GM12875 (cell line): ENCODE results near the gene NOLC1.
"Not testable (repeated sequence)": the region's sequence is repeated elsewhere in the genome, so short reads cannot be mapped to it uniquely, and the experiment has no call there.

Experiments used
- H3K4me3 ChIP-seq: one replicate; pipeline ENCODE4 v1.5.1; 2011; ENCODE audit warnings: low read depth, low read length, control low read depth
- TF ChIP-seq, protein P1 (sequence below): IDR thresholded peaks from 2 replicates; pipeline ENCODE4 v1.5.1; 2011; ENCODE audit warnings: low read depth, mild to moderate bottlenecking, control low read depth, inconsistent platforms, low read length, moderate library complexity, borderline replicate concordance; ENCODE audit not compliant: insufficient read depth

Gene NOLC1

GRCh38 chr10:102184606-102185005 is 32.4 kb downstream of the NOLC1 start:
- H3K4me3 ChIP-seq, result no peak overlapping the region
- TF ChIP-seq, protein P1, sequence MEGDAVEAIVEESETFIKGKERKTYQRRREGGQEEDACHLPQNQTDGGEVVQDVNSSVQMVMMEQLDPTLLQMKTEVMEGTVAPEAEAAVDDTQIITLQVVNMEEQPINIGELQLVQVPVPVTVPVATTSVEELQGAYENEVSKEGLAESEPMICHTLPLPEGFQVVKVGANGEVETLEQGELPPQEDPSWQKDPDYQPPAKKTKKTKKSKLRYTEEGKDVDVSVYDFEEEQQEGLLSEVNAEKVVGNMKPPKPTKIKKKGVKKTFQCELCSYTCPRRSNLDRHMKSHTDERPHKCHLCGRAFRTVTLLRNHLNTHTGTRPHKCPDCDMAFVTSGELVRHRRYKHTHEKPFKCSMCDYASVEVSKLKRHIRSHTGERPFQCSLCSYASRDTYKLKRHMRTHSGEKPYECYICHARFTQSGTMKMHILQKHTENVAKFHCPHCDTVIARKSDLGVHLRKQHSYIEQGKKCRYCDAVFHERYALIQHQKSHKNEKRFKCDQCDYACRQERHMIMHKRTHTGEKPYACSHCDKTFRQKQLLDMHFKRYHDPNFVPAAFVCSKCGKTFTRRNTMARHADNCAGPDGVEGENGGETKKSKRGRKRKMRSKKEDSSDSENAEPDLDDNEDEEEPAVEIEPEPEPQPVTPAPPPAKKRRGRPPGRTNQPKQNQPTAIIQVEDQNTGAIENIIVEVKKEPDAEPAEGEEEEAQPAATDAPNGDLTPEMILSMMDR, result no peak

- no peak overlapping the region for H3K4me3 ChIP-seq
- TF ChIP-seq, protein P1, result no peak
Observed at GRCh38 chr10:102185272-102185671, 33.1 kb downstream of the NOLC1 start.

- TF ChIP-seq, protein P1, result no peak
- no peak overlapping the region for H3K4me3 ChIP-seq
Observed at GRCh38 chr10:102185811-102186527, 33.8 kb downstream of the NOLC1 start.

DNA sequence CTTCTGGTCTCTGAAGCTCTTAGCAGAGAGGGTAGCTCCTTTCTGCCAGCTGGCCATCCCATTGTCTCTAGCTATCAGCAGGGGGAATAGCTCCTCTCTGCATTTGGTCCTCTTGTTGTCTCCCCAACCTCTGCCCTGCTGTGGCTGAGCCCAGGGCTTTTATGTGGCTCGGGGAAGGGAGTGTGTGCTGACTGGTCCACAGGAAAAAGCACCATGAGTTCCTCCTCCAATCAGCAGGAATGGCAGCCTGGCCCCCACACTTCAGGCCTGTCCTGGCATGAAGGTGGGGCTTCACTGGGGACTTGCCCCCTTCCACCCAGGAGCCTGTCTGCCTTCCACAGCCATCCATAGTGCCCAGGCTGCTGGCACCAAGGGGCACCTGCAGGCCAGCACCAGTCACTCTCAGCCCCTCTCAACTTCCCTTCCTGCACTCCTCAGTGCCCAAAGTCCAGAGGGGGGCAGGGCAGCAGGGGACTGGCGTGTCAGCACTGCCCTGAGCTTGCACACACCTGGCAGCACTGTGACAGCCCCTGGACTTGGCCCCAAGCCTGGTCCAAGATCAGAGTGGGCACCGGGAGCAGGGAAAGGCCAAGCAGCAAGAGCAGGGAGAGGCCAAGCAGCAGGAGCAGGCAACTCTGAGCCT is 36.2 kb downstream of the NOLC1 start:
- TF ChIP-seq, protein P1, result no peak
- H3K4me3 ChIP-seq, result no peak overlapping the region

GRCh38 chr10:102188941-102189898 is 37.0 kb downstream of the NOLC1 start:
- not testable (repeated sequence) for H3K4me3 ChIP-seq

- H3K4me3 ChIP-seq, result no peak overlapping the region
- TF ChIP-seq, protein P1, result no peak
Observed at GRCh38 chr10:102191956-102192355, 39.8 kb downstream of the NOLC1 start.

GRCh38 chr10:102195296-102195870 is 43.2 kb downstream of the NOLC1 start:
- no peak overlapping the region for H3K4me3 ChIP-seq
- TF ChIP-seq, protein P1, result no peak
